Medulla oblongata (tissue), 1 donor: ENCODE measurements around the gene SEC16A.
A peak's percentile ranks its signal among the peaks of the same experiment; 100 is the strongest.

Source experiments
- DNase-seq: peaks from one replicate; pipeline ENCODE4 v3.0.0-alpha.2; 2015; ENCODE audit errors: extremely low spot score

The SEC16A gene

GRCh38 chr9:136482793-136483588 lies at the start of gene SEC16A:
Gene SEC16A, minus strand, starts transcription at chr9:136483040. Its CDS starts 5,425 bp downstream, at chr9:136477615.
- peak; percentile 99 for DNase-seq

DNA sequence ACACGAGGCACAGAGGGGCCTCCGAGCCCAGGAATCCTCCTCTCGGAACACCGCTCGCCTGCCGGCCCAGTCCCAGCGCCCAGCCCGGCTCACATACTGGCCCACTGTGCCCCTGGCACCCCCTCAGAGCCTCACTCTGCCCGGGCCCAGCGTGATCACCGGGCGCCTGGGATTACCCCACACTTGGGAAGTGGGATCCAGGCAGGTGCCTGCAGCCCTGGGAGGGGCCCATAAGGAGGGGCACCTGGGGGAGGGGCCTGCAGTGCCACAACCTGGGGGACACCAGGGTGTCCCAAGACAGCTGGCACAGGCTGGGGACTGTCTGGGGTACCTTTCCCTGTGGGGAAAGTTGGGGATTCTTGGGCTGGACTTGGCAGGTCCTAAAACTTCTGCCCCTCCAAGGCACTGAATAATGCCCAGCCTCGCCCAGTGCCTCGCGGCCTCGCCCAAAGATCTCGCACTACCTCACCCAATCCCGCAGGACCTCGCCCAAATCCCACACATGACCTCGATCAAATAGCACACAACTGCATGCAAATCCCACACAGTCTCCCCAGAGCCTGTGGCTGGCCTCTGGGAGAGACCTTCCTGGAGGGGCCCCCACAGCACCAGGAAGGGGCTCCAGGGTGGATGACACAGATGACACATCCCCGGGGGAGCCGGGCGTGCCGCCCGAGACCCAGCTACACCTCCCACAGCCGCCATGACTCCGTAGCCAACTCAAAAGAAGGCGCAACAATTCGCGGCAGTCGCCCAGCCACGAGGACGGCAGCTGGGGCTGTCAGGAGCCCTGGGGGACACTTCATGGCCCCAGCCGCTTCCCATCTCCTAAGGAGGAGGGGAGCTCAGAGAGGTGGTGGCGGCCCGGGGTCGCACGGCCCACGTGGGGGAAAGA lies 49.3 kb upstream of the SEC16A start:
- DNase-seq: no peak

DNA sequence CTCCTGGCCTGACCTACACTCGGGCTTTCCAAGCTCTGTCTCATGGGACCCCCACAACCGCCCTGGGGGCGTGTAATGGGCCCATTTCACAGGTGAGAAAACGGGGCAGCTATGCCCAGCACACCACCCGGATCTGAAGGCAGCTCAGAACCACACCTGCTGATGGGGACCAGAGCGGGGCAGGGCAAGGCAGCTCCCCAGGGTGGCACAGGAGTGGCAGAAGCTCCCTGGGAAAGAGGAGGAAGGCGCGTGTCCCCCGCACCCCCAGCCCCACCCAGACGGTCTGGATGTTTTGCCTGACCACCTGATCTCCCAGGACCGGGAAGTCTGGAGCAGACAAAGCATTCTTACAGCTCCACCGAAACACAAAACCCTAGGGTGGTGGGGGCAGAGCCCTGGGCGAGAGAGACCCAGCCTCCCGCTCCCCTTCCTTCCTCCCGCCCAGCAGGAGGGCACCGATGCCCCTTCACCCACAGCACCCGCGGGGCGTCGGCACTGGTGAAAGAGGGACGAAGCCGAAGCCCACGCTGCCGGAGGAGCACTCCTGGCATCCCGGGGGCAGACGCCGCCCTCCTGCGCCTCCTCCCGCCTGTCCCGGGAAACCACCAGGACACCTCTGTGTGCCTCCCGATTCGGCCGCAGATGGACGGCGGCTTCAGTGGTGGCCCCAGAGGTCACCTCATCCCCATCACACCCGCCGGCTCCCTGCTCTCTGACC lies 48.5 kb upstream of the SEC16A start:
- no peak for DNase-seq

GRCh38 chr9:136530461-136531089 lies 47.7 kb upstream of the SEC16A start:
- no peak for DNase-seq

DNA sequence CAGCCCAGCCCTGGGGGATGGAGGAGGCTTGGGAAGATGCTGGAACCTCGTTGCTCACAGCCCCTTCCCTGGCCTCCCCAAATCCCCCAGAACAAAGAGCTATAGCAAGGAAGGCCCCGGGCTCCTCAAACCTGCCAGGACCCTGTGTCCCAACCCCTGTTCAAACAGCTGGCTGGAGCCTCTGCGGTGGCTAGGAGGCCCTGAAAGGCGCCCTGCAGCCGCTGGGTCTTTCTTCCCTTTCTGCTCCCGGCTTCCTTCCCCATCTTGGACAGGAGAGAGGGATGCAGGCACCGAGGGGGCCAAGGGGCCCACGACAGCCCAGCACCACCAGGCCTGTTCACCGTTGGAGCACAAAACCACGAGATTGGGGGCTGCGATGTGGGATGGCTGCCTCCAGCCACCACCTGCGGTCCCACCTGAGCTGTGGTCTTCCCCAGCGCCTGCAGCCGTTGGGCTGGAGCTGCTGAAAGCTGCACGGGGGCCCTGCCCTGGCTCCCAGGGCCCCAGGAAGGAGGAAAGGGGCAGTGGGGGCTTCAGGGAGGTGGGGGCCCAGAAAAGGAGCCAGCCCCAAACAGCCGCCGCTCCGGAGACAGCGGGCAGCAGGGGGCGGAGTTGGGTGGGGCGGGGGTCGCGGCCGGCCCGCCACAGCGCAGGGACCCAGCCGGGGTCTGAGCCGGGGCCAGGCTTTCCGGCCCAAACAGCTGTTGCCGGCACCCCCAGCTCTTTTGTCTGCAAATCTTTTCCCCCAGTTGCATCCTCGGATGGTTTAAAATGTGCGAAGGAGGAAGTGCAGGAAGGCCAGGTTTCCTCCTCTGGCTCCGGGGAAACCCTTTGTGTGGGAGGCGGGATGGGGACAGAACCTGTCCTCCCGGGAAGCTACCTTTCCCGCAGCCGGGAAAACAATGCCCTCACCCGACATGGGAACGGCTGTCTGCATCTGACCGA lies 46.9 kb upstream of the SEC16A start:
- DNase-seq: peak; percentile 2

GRCh38 chr9:136528716-136529341 lies 46.0 kb upstream of the SEC16A start:
- DNase-seq: no peak

GRCh38 chr9:136527721-136528710 lies 45.2 kb upstream of the SEC16A start:
- DNase-seq: peak; percentile 19

DNA sequence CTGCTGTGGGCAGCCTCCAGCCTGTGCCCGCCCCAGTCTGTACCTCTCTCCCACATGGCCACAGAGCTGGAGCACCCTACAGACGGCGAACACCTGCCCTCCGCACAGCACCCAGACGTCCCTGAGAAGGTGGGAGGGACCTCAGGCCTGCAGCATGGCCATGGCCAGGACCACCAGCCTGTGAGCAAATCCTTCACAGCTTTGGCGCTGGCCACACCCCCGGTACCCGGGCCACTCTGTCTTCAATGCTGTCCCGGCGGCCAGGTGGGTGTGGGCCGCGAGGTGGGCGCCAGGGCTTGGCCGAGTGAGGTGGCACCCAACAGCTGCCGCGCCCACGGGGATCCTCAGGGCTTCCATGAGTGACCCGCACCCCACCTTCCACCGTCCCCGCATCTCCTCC lies 44.3 kb upstream of the SEC16A start:
- DNase-seq: no peak

DNA sequence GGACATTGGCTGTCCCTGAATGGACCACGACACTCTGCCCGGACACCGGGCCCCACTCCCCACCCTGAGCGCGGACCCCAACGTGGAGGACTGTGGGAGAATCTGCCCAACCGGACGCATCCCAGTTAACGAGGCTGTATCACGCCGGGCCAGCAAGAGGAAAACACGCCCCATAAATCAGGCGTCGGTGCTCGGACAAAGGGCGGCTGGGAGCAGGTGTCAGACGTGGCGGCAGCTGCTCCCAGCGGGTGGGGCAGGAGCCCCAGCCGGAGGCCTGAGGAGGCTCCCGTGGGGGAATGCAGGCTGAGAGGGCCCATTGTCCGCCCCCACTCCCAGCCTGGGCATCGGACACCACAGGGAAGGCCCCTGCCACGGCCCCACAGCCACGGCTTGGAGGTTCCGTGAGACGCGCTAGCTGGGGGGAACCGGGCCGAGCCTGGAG lies 43.8 kb upstream of the SEC16A start:
- DNase-seq: peak; percentile 86

DNA sequence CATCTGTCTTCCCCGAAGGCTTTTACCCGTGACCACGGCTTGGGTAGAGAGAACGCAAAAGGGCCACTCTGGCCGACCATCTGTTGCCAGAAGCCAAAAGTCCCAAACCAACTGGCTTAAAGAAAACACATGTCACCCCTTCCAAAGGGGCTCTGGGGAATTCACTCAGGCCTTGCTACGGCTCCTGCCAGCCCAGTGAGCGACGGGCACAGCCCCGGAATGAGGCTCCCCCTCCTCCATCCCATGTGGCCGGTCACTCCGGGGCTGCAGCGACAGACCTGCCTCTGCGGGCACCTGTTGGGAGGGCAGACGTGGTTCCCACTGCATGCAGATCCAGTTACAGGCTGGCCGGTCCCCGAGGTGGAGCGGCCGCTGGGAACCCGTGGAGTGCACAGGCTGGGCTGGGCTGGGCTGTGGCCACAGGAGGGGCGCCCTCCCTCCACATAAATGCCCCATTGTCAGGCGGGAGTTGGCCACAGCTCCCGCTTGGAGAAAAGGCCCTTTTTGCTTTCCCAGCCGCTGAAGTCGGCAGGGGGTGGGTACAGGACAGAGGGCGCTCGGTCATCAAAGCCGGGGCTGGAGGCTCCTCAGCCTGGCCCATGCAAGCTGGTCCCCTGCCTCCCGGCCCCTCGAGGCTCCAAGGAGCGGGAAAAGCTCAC lies 43.1 kb upstream of the SEC16A start:
- DNase-seq: peak; percentile 96

DNA sequence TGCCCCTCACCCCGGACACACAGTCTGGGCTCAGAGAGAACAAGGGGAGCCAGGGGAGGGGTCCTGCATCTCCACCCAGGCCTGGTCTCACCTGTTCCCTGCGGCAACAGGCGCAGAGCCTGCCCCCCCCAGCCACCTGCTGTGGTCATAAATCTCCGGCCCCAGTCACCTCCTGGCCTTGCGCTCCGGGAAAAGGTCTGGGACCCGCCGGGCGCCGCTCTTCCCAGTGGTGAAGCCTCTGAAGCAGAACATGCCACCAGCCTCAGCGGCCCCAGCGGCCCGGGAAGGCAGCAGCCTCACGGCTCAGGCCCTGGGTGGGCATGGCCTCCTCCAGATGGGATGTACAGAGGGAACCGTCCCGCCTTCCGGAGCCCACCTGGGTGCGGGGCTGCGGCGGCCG lies 42.4 kb upstream of the SEC16A start:
- no peak for DNase-seq

DNA sequence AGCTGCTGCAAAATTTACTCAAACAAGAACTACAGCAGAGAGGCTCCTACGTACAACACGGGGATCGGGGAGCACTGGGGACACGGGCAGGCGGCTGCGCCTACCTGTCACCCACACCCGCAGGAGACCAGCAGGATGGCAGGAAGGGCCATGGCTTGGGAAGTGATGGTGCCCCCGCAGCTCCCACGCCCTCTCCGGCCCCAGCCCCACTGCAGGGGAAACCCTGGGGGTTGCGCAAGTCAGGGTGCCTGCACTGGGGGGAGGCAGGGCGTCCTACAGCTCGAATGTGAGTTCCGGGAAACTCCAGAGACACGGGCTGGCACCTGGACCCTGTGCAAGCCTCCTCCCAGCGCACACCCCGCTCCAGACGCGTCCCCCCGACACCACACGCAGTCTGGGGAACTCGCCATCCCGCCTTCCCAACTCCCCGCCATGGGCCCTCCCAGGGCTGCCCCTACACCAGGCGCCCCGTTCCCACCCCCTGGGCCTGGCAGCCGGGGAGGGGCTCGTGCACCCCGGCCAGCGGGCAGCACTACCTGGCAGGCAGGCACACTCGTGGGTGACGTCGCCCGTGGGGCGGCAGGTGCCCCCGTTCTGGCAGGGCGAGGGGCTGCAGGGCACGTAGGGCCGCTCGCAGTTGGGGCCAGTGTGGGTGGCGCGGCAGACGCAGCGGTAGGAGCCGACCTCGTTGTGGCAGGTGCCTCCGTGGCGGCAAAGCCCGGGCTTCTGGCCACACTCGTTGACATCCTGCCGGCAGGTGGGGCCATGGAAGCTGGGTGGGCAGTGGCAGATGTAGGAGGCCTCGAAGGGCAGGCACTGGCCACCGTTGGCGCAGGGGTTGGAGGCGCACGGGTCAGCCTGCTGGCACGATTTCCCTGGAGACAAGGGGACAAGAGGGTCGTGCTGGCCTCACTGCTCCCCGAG lies 39.7 kb upstream of the SEC16A start:
- no peak for DNase-seq

- DNase-seq: peak; percentile 60
These were observed 38.7 kb upstream of the SEC16A start for GRCh38 chr9:136521537-136521936.

- DNase-seq: no peak
These were observed 37.3 kb upstream of the SEC16A start for GRCh38 chr9:136520053-136520540.

DNA sequence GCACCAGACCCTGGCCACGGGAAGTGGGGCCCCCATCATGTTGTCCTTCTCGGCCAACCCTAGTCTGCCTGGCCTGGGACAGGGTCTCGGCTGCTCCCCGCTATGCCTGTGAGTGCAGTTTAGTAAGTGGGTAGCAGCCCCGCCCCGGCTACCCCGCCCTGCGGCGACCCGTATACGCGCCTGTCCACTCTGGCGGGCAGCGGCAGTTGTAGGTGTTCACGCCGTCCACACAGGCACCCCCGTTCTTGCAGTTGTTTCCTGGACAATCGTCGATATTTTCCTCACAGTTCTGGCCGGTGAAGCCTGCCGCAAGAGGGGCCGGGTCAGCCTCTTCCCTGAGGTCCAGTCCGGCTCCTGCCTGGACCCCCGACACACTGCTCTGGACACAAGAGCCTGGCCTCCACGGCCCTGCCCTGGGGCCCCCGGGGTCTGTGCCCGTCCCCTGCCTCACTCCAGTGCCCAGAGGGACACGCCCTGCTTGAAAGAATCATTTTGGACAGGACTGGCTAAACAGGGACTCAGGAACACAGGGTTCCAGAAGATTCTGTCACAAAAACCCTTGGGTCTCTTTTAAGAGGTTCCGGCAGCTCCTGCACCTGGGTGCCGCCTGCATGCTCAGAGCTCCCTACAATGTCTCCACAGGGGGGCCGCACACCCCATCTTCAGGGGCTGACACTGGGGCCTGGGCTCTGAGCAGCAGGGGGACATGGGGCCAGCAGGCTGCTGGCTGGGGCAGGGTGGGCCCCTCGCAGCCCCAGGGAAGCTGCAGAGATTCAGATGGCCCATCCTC lies 36.6 kb upstream of the SEC16A start:
- no peak for DNase-seq

DNA sequence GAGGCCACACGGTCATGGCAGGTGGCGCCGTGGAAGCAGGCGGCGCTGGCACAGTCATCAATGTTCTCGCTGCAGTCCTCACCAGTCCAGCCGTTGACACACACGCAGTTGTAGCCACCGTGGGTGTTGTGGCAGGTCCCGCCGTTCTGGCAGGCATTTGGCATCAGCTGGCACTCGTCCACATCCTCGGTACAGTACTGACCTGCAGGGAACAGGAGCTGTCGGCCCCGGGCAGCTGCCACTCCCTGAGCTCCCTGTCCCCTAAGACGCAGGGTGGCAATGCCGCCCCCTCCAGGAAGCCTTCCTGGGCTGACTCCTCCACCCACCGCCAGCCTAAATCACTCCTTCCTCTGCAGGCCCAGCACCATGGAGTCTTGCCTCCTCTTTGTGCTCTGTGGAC lies 35.8 kb upstream of the SEC16A start:
- DNase-seq: no peak
